Trophoblast cell (in vitro differentiated cells and primary cell): ENCODE results near the gene ITGAE.

Experiments used
- DNase-seq, 2 donors: peaks; one replicate each; pipeline ENCODE4 v3.0.0-alpha.2; 2016
- H2AFZ ChIP-seq: 2 replicates; pipeline ENCODE4 v1.6.1; 2013; ENCODE audit warnings: low read length, moderate library complexity, mild to moderate bottlenecking; ENCODE audit not compliant: insufficient read depth, poor library complexity
- H2AK5ac ChIP-seq: 2 replicates; pipeline ENCODE4 v1.6.1; 2013; ENCODE audit warnings: mild to moderate bottlenecking, low read length
- H2BK120ac ChIP-seq: 2 replicates; pipeline ENCODE4 v1.6.1; 2013; ENCODE audit warnings: low read length, mild to moderate bottlenecking, moderate library complexity; ENCODE audit not compliant: insufficient read depth, poor library complexity
- H2BK12ac ChIP-seq: 2 replicates; pipeline ENCODE4 v1.6.1; 2013; ENCODE audit warnings: mild to moderate bottlenecking, low read length, moderate library complexity
- H2BK5ac ChIP-seq: 2 replicates; pipeline ENCODE4 v1.6.1; 2013; ENCODE audit warnings: low read length, low read depth, moderate library complexity, mild to moderate bottlenecking; ENCODE audit not compliant: poor library complexity
- H3K14ac ChIP-seq: 2 replicates; pipeline ENCODE4 v1.6.1; 2013; ENCODE audit warnings: mild to moderate bottlenecking, low read length
- H3K18ac ChIP-seq: 2 replicates; pipeline ENCODE4 v1.6.1; 2013; ENCODE audit warnings: mild to moderate bottlenecking, low read length
- H3K23ac ChIP-seq: 2 replicates; pipeline ENCODE4 v1.6.1; 2013; ENCODE audit warnings: low read length
- H3K27ac ChIP-seq: 2 replicates; pipeline ENCODE4 v1.5.1; 2013; ENCODE audit warnings: low read depth, mild to moderate bottlenecking, inconsistent platforms, low read length, moderate library complexity
- H3K27me3 ChIP-seq: 2 replicates; pipeline ENCODE4 v1.6.1; 2013; ENCODE audit warnings: inconsistent platforms, mild to moderate bottlenecking, low read length, moderate library complexity; ENCODE audit not compliant: insufficient read depth
- H3K36me3 ChIP-seq, 2 experiments: 1 replicate in 1 of 2; 2 replicates in 1 of 2; pipeline ENCODE4 v1.6.1; 2013; ENCODE audit warnings: low read length in 2 of 2, mild to moderate bottlenecking in 2 of 2, moderate library complexity in 1 of 2; ENCODE audit not compliant: insufficient read depth in 2 of 2, control insufficient read depth in 1 of 2
- H3K4ac ChIP-seq: 2 replicates; pipeline ENCODE4 v1.6.1; 2013; ENCODE audit warnings: low read depth, mild to moderate bottlenecking, low read length, moderate library complexity
- H3K4me1 ChIP-seq, 2 experiments: 1 replicate in 1 of 2; 2 replicates in 1 of 2; pipeline ENCODE4 v1.6.1; 2013; ENCODE audit warnings: low read length in 2 of 2, mild to moderate bottlenecking in 2 of 2, moderate library complexity in 1 of 2; ENCODE audit not compliant: insufficient read depth in 2 of 2, control insufficient read depth in 1 of 2
- H3K4me2 ChIP-seq: 2 replicates; pipeline ENCODE4 v1.6.1; 2013; ENCODE audit warnings: inconsistent platforms, mild to moderate bottlenecking, low read length, moderate library complexity
- H3K4me3 ChIP-seq: 2 replicates; pipeline ENCODE4 v1.5.1; 2013; ENCODE audit warnings: mild to moderate bottlenecking, low read depth, low read length, inconsistent platforms
- H3K79me1 ChIP-seq: one replicate; pipeline ENCODE4 v1.6.1; 2013; ENCODE audit warnings: low read length
- H3K79me2 ChIP-seq: 2 replicates; pipeline ENCODE4 v1.6.1; 2013; ENCODE audit warnings: low read length, mild to moderate bottlenecking; ENCODE audit not compliant: control insufficient read depth, insufficient read depth, poor library complexity
- H3K9ac ChIP-seq: 2 replicates; pipeline ENCODE4 v1.6.1; 2013; ENCODE audit warnings: mild to moderate bottlenecking, low read length
- H3K9me3 ChIP-seq: 2 replicates; pipeline ENCODE4 v1.6.1; 2013; ENCODE audit warnings: low read depth, mild to moderate bottlenecking, control low read depth, inconsistent platforms, low read length; ENCODE audit not compliant: insufficient read depth
- H4K12ac ChIP-seq: 2 replicates; pipeline ENCODE4 v1.6.1; 2013; ENCODE audit warnings: low read depth, mild to moderate bottlenecking, low read length, moderate library complexity
- H4K8ac ChIP-seq: 2 replicates; pipeline ENCODE4 v1.6.1; 2013; ENCODE audit warnings: low read depth, mild to moderate bottlenecking, low read length, moderate library complexity
- H4K91ac ChIP-seq: one replicate; pipeline ENCODE4 v1.6.1; 2013; ENCODE audit warnings: low read depth, mild to moderate bottlenecking, low read length, moderate library complexity
- WGBS: extraction: QIAGEN DNeasy Blood & Tissue Kit; methylation state at CpG from one replicate; pipeline ENCODE4 v1.1.7; 2013; ENCODE audit warnings: missing lambda C conversion rate; ENCODE audit not compliant: insufficient read length, insufficient coverage; ENCODE audit errors: extremely low coverage; 5-methylcytosine and 5-hydroxymethylcytosine counted together

Gene ITGAE

GRCh38 chr17:3796822-3797170, 4.2 kb downstream of the ITGAE start:
- H2BK12ac ChIP-seq = no peak overlapping the region
- H3K27ac ChIP-seq = no peak overlapping the region
- no CpG with 5 or more reads among the region's 9 CpGs for WGBS
- peaks cover 4% of the 10 kb centered on the region for H3K9me3 ChIP-seq
- H3K4me3 ChIP-seq = no peak overlapping the region
- H3K4ac ChIP-seq = no peak overlapping the region
- H3K4me1 ChIP-seq = peaks cover 12 to 19% of the 10 kb centered on the region in 2 experiments
- H4K8ac ChIP-seq = no peak overlapping the region
- H2AFZ ChIP-seq = no peak overlapping the region
- no peak overlapping the region for H3K4me2 ChIP-seq
- peaks cover 0 to 8% of the 10 kb centered on the region in 2 experiments for H3K36me3 ChIP-seq
- H2AK5ac ChIP-seq = no peak overlapping the region
- no peak overlapping the region for H3K23ac ChIP-seq
- no peak overlapping the region for H4K91ac ChIP-seq
- H2BK120ac ChIP-seq = no peak overlapping the region
- no peak for DNase-seq
- H4K12ac ChIP-seq = no peak overlapping the region
- no peak overlapping the region for H3K9ac ChIP-seq
- no peak overlapping the region for H3K18ac ChIP-seq
- no peaks in the 10 kb centered on the region for H3K27me3 ChIP-seq
- H3K79me2 ChIP-seq = no peaks in the 10 kb centered on the region
- H3K79me1 ChIP-seq = peaks cover 4% of the 10 kb centered on the region
- peak overlapping the region; percentile 18 for H2BK5ac ChIP-seq
- no peak overlapping the region for H3K14ac ChIP-seq

GRCh38 chr17:3796110-3796821, 4.7 kb downstream of the ITGAE start:
- no peak overlapping the region for H2AFZ ChIP-seq
- H3K18ac ChIP-seq = no peak overlapping the region
- no peak overlapping the region for H3K23ac ChIP-seq
- H3K79me2 ChIP-seq = no peaks in the 10 kb centered on the region
- DNase-seq = no peak
- H2BK5ac ChIP-seq = no peak overlapping the region
- peak overlapping the region; percentile 23 for H3K14ac ChIP-seq
- H3K79me1 ChIP-seq = peaks cover 4% of the 10 kb centered on the region
- H3K27me3 ChIP-seq = no peaks in the 10 kb centered on the region
- no peak overlapping the region for H4K12ac ChIP-seq
- peaks cover 7 to 14% of the 10 kb centered on the region in 2 experiments for H3K4me1 ChIP-seq
- no peak overlapping the region for H3K27ac ChIP-seq
- no peak overlapping the region for H3K4me3 ChIP-seq
- H2AK5ac ChIP-seq = no peak overlapping the region
- no peak overlapping the region for H2BK12ac ChIP-seq
- peak overlapping the region; percentile 17 for H4K91ac ChIP-seq
- peaks cover 0 to 3% of the 10 kb centered on the region in 2 experiments for H3K36me3 ChIP-seq
- no peak overlapping the region for H4K8ac ChIP-seq
- no peak overlapping the region for H3K4me2 ChIP-seq
- no CpG with 5 or more reads among the region's 17 CpGs for WGBS
- H2BK120ac ChIP-seq = peak overlapping the region; percentile 14
- H3K4ac ChIP-seq = no peak overlapping the region
- H3K9ac ChIP-seq = no peak overlapping the region
- peaks cover 4% of the 10 kb centered on the region for H3K9me3 ChIP-seq

DNA sequence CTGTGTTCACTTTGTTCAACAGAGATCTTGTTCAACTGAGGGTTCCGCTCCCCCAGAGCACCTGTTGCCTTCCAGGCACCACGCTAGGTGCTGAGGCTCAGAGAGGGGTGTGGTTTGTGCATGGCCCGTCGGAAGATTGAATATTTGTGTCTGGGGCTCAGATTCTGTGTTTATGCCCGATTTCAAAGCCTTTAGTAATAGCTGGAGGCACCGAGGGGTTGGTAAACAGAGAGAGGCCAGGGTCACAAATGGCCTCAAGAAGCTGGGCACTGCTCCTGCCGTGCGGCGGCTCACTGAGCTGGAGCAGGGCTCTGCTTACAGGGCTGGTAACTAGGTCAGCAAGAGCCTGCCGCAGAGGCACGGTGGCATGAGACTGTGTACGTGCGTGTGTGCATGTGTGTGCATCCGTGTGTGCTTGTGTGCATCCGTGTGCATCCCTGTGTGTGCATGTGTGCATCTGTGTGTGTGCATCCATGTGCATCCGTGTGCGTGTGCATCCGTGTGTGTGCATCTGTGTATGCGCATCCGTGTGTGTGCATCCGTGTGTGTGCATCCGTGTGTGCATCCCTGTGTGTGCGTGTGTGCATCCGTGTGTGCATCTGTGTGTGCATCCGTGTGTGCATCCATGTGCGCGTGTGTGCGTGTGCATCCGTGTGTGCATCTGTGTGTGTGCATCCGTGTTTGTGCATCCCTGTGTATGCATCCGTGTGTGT, 5.4 kb downstream of the ITGAE start:
- Histone ChIP-seq H2BK12ac (no peak overlapping the region), H3K18ac (no peak overlapping the region)
- no CpG with 5 or more reads among the region's 31 CpGs for WGBS

DNA sequence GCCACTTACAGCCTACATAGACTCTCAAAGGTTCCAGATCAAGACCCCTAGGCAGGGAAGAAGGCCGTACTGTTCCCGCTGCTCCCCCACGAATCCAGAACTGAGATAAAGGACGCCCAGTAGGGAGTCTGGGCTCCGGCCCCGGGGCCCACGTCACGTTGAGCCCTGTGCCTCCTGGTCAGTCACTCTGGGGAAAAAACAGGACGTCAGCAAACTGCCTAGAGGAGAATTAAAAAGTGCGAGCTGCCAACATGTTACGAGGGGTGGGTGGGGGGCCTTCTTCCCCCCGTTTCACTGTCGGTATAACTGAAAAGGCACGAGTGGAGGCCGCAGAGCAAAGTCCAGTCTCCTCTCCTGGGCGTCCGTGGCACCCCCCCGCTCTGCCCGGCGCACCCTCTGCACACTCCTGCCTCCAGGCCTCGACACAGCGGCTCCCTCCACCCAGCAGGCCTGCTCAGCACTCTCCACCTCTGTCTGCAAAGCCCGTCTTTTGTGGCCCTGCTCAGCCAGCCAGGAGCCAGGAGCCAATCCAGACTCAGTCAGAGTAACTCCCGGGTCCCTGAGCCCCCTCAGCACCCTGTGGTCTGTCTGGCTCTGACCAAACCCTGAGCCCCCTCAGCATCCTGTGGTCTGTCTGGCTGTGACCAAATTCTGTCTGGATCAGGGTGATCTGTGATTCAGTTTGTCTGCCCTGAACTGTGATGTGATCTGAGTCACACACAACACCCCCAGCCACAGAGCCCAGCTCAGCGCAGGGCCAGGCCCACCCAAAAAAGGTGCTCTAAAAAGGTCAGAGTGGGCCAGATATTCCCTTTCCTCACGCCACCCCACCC, 6.2 kb downstream of the ITGAE start:
- H3K79me1 ChIP-seq = peaks cover 4% of the 10 kb centered on the region
- no peak overlapping the region for H2AFZ ChIP-seq
- H3K23ac ChIP-seq = no peak overlapping the region
- DNase-seq = no peak
- peaks cover 3 to 11% of the 10 kb centered on the region in 2 experiments for H3K4me1 ChIP-seq
- H2AK5ac ChIP-seq = peak overlapping the region; percentile 79
- H3K4me3 ChIP-seq = no peak overlapping the region
- H3K14ac ChIP-seq = peak overlapping the region; percentile 52
- peak overlapping the region; percentile 57 for H2BK5ac ChIP-seq
- H3K27me3 ChIP-seq = no peaks in the 10 kb centered on the region
- no peak overlapping the region for H3K4me2 ChIP-seq
- peak overlapping the region; percentile 28 for H2BK12ac ChIP-seq
- H2BK120ac ChIP-seq = peak overlapping the region; percentile 70
- H4K91ac ChIP-seq = peak overlapping the region; percentile 86
- H3K79me2 ChIP-seq = no peaks in the 10 kb centered on the region
- H3K18ac ChIP-seq = peak overlapping the region; percentile 90
- peak overlapping the region; percentile 71 for H3K27ac ChIP-seq
- peak overlapping the region; percentile 39 for H4K8ac ChIP-seq
- H4K12ac ChIP-seq = peak overlapping the region; percentile 40
- H3K9me3 ChIP-seq = peaks cover 4% of the 10 kb centered on the region
- H3K36me3 ChIP-seq = peaks cover 0 to 2% of the 10 kb centered on the region in 2 experiments
- WGBS = no CpG with 5 or more reads among the region's 26 CpGs
- H3K4ac ChIP-seq = peak overlapping the region; percentile 49
- no peak overlapping the region for H3K9ac ChIP-seq

More for the DNA sequence above, 5.4 kb downstream of the ITGAE start:
- peaks cover 0 to 2% of the 10 kb centered on the region in 2 experiments for H3K36me3 ChIP-seq
- no peak overlapping the region for H3K4ac ChIP-seq
- H4K91ac ChIP-seq = no peak overlapping the region
- H4K12ac ChIP-seq = no peak overlapping the region
- H2AFZ ChIP-seq = no peak overlapping the region
- H3K9ac ChIP-seq = no peak overlapping the region
- DNase-seq = no peak
- no peak overlapping the region for H3K4me2 ChIP-seq
- H2BK5ac ChIP-seq = no peak overlapping the region
- no peak overlapping the region for H3K23ac ChIP-seq
- H4K8ac ChIP-seq = no peak overlapping the region
- H3K27ac ChIP-seq = peak overlapping the region; percentile 71
- H3K27me3 ChIP-seq = no peaks in the 10 kb centered on the region
- no peak overlapping the region for H3K14ac ChIP-seq
- no peaks in the 10 kb centered on the region for H3K79me2 ChIP-seq
- peaks cover 4% of the 10 kb centered on the region for H3K9me3 ChIP-seq
- H2BK120ac ChIP-seq = no peak overlapping the region
- peaks cover 4% of the 10 kb centered on the region for H3K79me1 ChIP-seq
- H3K4me1 ChIP-seq = peaks cover 3 to 12% of the 10 kb centered on the region in 2 experiments
- no peak overlapping the region for H3K4me3 ChIP-seq
- H2AK5ac ChIP-seq = no peak overlapping the region
